Osteocyte (in vitro differentiated cells): Measurements from ENCODE around the gene RTKN2. TPM values are rescaled to one million over a fixed set of nuclear protein-coding genes. Genes with fewer than 3 reads are reported as not detected.
A peak's percentile ranks its signal among the peaks of the same experiment; 100 is the strongest.

Experiments used
- DNase-seq: peaks from one replicate; pipeline ENCODE4 v3.0.0; 2021; ENCODE audit warnings: mixed read lengths; ENCODE audit not compliant: unreplicated experiment; ENCODE audit errors: extremely low spot score
- H3K27ac Mint-ChIP-seq: one replicate; pipeline ENCODE4 v1.8.0; 2021; ENCODE audit warnings: mild to moderate bottlenecking, mixed read lengths; ENCODE audit not compliant: unreplicated experiment
- H3K27me3 Mint-ChIP-seq: one replicate; pipeline ENCODE4 v1.8.0; 2021; ENCODE audit warnings: mixed read lengths; ENCODE audit not compliant: unreplicated experiment
- H3K36me3 Mint-ChIP-seq: one replicate; pipeline ENCODE4 v1.8.0; 2021; ENCODE audit warnings: mixed read lengths; ENCODE audit not compliant: unreplicated experiment
- H3K4me1 Mint-ChIP-seq: one replicate; pipeline ENCODE4 v1.8.0; 2021; ENCODE audit warnings: mixed read lengths; ENCODE audit not compliant: unreplicated experiment
- H3K4me3 Mint-ChIP-seq: one replicate; pipeline ENCODE4 v1.8.0; 2021; ENCODE audit warnings: mild to moderate bottlenecking, moderate library complexity, mixed read lengths; ENCODE audit not compliant: unreplicated experiment
- H3K9me3 Mint-ChIP-seq: one replicate; pipeline ENCODE4 v1.8.0; 2021; ENCODE audit warnings: mixed read lengths; ENCODE audit not compliant: unreplicated experiment
- total RNA-seq: library from RNA; stranded (reverse); gene quantifications from 2 replicates; pipeline ENCODE4 v1.2.1, GENCODE V29; 2021
- TF ChIP-seq, protein P1 (sequence below): fragments of 200-600 bp; sonication (generic); IDR thresholded peaks from 2 replicates; pipeline ENCODE4 v1.5.0; 2021; ENCODE audit warnings: antibody characterized with exemption, mild to moderate bottlenecking, moderate library complexity

RTKN2 gene
- total RNA-seq, 1 donor from 2014 or later: 2.4 TPM

DNA sequence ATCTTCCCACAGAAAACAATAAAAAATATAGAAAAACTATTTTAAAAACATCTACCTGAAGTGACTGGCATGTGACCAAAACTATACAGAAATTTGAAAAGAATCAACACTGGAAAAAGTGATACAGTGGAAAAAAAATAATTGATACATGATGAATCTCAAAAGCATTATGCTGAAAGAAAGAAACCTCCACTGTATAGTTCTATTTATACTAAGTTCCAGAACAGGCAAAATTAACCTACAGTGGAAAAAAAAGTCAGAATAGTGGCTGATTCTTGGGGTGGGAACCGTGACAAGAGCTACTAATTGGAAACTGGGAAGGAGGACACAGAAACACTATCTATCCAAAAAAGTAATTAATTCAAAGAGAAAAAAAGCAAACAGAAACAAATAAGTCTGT lies 14.9 kb downstream of the RTKN2 start:
- Mint-ChIP-seq H3K36me3 (peaks cover 2% of the 10 kb centered on the region), H3K27ac (no peak overlapping the region)

DNA sequence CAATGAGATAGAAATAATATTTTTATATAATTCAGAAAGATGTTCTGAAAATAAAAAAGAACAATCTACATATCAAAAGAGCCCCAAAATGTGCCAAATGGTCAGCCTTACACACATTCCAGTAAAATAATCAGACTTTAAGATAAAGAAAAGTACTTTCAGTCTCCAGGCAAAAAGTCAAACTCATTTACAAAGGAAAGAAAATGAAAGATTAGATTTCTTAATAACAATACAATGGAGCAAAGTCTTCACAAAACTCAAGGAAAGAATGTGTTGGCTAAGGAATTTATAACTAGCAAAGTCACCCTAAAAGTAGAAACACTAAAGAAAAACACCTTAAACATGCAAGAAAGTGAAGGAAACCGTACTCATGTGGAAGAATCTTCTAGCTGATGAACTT lies 16.6 kb downstream of the RTKN2 start:
- H3K9me3 Mint-ChIP-seq: no peaks in the 10 kb centered on the region
- no peak overlapping the region for H3K4me3 Mint-ChIP-seq
- peaks cover 2% of the 10 kb centered on the region for H3K36me3 Mint-ChIP-seq
- TF ChIP-seq, protein P1, sequence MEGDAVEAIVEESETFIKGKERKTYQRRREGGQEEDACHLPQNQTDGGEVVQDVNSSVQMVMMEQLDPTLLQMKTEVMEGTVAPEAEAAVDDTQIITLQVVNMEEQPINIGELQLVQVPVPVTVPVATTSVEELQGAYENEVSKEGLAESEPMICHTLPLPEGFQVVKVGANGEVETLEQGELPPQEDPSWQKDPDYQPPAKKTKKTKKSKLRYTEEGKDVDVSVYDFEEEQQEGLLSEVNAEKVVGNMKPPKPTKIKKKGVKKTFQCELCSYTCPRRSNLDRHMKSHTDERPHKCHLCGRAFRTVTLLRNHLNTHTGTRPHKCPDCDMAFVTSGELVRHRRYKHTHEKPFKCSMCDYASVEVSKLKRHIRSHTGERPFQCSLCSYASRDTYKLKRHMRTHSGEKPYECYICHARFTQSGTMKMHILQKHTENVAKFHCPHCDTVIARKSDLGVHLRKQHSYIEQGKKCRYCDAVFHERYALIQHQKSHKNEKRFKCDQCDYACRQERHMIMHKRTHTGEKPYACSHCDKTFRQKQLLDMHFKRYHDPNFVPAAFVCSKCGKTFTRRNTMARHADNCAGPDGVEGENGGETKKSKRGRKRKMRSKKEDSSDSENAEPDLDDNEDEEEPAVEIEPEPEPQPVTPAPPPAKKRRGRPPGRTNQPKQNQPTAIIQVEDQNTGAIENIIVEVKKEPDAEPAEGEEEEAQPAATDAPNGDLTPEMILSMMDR: no peak
- H3K27ac Mint-ChIP-seq: peak overlapping the region; percentile 64
- H3K4me1 Mint-ChIP-seq: peaks cover 17% of the 10 kb centered on the region
- no peaks in the 10 kb centered on the region for H3K27me3 Mint-ChIP-seq
- DNase-seq: no peak

More for the DNA sequence above, 14.9 kb downstream of the RTKN2 start:
- no peak overlapping the region for H3K4me3 Mint-ChIP-seq
- peaks cover 17% of the 10 kb centered on the region for H3K4me1 Mint-ChIP-seq
- TF ChIP-seq, protein P1: no peak
- no peak for DNase-seq
- H3K9me3 Mint-ChIP-seq: no peaks in the 10 kb centered on the region
- no peaks in the 10 kb centered on the region for H3K27me3 Mint-ChIP-seq

DNA sequence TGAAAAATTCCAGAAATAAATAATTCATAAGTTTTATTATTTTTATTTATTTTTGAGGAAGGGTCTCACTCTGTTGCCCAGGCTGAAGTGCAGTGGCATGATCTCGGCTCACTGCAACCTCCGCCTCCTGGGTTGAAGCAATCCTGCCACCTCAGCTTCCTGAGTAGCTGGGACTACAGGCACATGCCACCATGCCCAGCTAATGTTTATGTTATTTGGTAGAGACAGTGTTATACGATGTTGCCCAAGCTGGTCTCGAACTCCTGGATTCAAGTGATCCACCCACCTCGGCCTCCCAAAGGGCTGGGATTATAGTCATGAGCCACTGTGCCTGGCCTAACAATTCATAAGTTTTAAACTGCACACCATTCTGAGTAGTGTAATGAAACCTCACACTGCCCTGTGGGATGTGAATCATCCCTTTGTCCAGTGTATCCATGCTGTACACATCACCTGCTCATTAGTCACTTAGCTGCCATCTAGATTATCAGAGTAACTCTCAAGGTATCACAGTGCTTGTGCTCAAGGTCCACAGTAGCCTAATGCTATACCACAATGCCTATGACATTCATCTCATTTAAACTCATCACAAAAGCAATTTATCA lies 17.9 kb downstream of the RTKN2 start:
- H3K9me3 Mint-ChIP-seq: no peaks in the 10 kb centered on the region
- H3K4me1 Mint-ChIP-seq: peaks cover 17% of the 10 kb centered on the region
- TF ChIP-seq, protein P1: no peak
- H3K4me3 Mint-ChIP-seq: no peak overlapping the region
- H3K27me3 Mint-ChIP-seq: no peaks in the 10 kb centered on the region
- no peak overlapping the region for H3K27ac Mint-ChIP-seq
- no peak for DNase-seq
- H3K36me3 Mint-ChIP-seq: peaks cover 2% of the 10 kb centered on the region

DNA sequence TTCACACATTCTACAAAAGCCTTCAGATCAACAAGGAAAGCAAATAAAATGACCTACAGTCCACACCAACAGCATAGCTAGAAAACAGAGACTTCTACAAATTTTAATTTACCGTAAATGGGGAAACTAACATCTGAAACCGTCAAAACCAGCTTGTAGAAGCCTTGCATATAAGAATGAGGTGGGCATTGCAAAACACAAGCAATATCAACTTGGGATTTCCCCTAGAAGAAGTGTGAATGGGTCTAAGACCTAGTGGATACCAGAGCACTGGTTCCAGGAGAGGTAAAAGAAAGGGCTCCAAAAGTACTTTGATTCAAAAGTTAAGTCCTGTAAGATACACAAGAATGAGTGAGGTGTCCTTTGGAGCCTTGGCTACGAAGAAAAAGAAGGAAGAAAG lies 18.7 kb downstream of the RTKN2 start:
- Mint-ChIP-seq H3K4me1 (peaks cover 25% of the 10 kb centered on the region), H3K4me3 (no peak overlapping the region), H3K27me3 (no peaks in the 10 kb centered on the region), H3K36me3 (peaks cover 2% of the 10 kb centered on the region), H3K9me3 (no peaks in the 10 kb centered on the region), H3K27ac (no peak overlapping the region)
- DNase-seq: no peak
- TF ChIP-seq, protein P1: no peak

DNA sequence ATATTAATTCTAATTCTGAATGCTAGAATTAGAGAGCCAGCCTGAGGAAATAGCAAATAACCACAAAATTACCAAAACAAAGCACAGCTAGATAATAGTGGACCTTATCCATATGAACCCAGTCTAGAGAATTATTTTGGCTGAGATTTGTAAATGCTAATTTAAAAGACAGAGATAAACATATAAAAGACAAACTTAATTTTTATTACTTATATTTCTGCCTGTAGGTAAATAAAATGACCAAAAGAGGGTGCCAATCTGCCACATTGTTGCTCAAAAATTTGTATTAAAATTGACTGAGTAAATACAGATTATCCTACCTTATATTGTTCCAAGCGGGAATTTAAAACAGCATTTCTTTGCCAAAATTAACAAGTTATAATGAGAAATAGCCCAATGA lies 20.2 kb downstream of the RTKN2 start:
- Mint-ChIP-seq H3K27me3 (no peaks in the 10 kb centered on the region), H3K9me3 (no peaks in the 10 kb centered on the region), H3K27ac (no peak overlapping the region), H3K36me3 (no peaks in the 10 kb centered on the region), H3K4me3 (no peak overlapping the region), H3K4me1 (peaks cover 33% of the 10 kb centered on the region)
- TF ChIP-seq, protein P1: peak; percentile 55
- no peak for DNase-seq
